SK-N-SH (cell line): ENCODE results near the gene EVC2. TPM values are rescaled to one million over a fixed set of nuclear protein-coding genes. Genes with fewer than 3 reads are reported as not detected.

Experiments used
- CTCF ChIA-PET: fragments of 300-600, 350-600 bp; formaldehyde crosslinking; extraction: SDS; loops from one replicate; lab custom pipeline; 2021; lab: Yijun Ruan, JAX
- POLR2A ChIA-PET: fragments of 350-600 bp; sonication (Branson Sonifier 250); formaldehyde crosslinking; extraction: SDS; loops from one replicate; lab custom pipeline; 2020; ENCODE audit warnings: antibody characterized with exemption, inconsistent platforms; lab: Yijun Ruan, JAX
- DNase-seq: peaks from one replicate; pipeline ENCODE4 v3.0.0; 2012
- H2AFZ ChIP-seq: fragments of 200-600 bp; sonication (generic); 2 replicates; pipeline ENCODE4 v1.8.1; 2016; ENCODE audit warnings: antibody characterized with exemption, mild to moderate bottlenecking, low read depth
- H3F3A ChIP-seq: fragments of 200-600 bp; sonication (generic); replicated peaks from 2 replicates; pipeline ENCODE3; 2016; ENCODE audit warnings: antibody characterized with exemption, mild to moderate bottlenecking; ENCODE audit not compliant: insufficient read depth
- H3K27ac ChIP-seq, 2 experiments: fragments of 200-500 bp in 1 of 2; fragments of 200-600 bp in 1 of 2; sonication (Bioruptor generic) in 1 of 2; sonication (generic), shearing (Covaris generic) in 1 of 2; 2 replicates each; pipeline versions ENCODE4 v1.5.1 to v1.6.1; 2014 to 2016; ENCODE audit warnings: low read depth in 2 of 2, inconsistent platforms in 1 of 2, low read length in 1 of 2, mild to moderate bottlenecking in 1 of 2, mixed read lengths in 1 of 2
- H3K27me3 ChIP-seq: fragments of 200-600 bp; sonication (generic), shearing (Covaris generic); 2 replicates; pipeline ENCODE4 v1.6.1; 2016; ENCODE audit warnings: mixed run types; ENCODE audit not compliant: insufficient read depth
- H3K36me3 ChIP-seq, 2 experiments: fragments of 200-500 bp in 1 of 2; fragments of 200-600 bp in 1 of 2; sonication (Bioruptor generic) in 1 of 2; sonication (generic) in 1 of 2; replicated peaks in 1 of 2; 2 replicates each; pipeline versions ENCODE3 to v1.5.1; 2014 to 2016; ENCODE audit warnings: low read length in 1 of 2, mild to moderate bottlenecking in 1 of 2; ENCODE audit not compliant: insufficient read depth in 2 of 2, control insufficient read depth in 1 of 2
- H3K4me1 ChIP-seq, 2 experiments: fragments of 200-500 bp in 1 of 2; fragments of 200-600 bp in 1 of 2; sonication (Bioruptor generic) in 1 of 2; sonication (generic), shearing (Covaris generic) in 1 of 2; 2 replicates each; pipeline versions ENCODE4 v1.5.1 to v1.6.1; 2014 to 2016; ENCODE audit warnings: low read depth in 1 of 2, low read length in 1 of 2, mixed run types in 1 of 2; ENCODE audit not compliant: insufficient read depth in 2 of 2, control insufficient read depth in 1 of 2
- H3K4me2 ChIP-seq: fragments of 200-600 bp; sonication (generic), shearing (Covaris generic); 2 replicates; pipeline ENCODE4 v1.6.1; 2017; ENCODE audit warnings: mixed run types
- H3K4me3 ChIP-seq, 2 experiments: fragments of 200-500 bp in 1 of 2; fragments of 200-600 bp in 1 of 2; sonication (Bioruptor generic) in 1 of 2; sonication (generic), shearing (Covaris generic) in 1 of 2; 2 replicates each; pipeline versions ENCODE4 v1.5.1 to v1.8.1; 2014 to 2016; ENCODE audit warnings: low read depth in 2 of 2, inconsistent platforms in 1 of 2, low read length in 1 of 2, mild to moderate bottlenecking in 1 of 2, mixed read lengths in 1 of 2, moderate library complexity in 1 of 2
- H3K79me2 ChIP-seq: fragments of 200-600 bp; sonication (generic); 2 replicates; pipeline ENCODE4 v1.8.1; 2017; ENCODE audit warnings: mild to moderate bottlenecking; ENCODE audit not compliant: insufficient read depth
- H3K9ac ChIP-seq: fragments of 200-600 bp; sonication (generic); 2 replicates; pipeline ENCODE4 v1.6.1; 2017; ENCODE audit warnings: mixed run types
- H3K9me2 ChIP-seq: fragments of 200-600 bp; sonication (generic); 2 replicates; pipeline ENCODE4 v1.6.1; 2017; ENCODE audit warnings: mixed run types
- H3K9me3 ChIP-seq: fragments of 200-600 bp; sonication (generic); 2 replicates; pipeline ENCODE4 v1.6.1; 2017; ENCODE audit warnings: mixed run types, mild to moderate bottlenecking, moderate library complexity
- H4K20me1 ChIP-seq: fragments of 200-600 bp; sonication (generic); 2 replicates; pipeline ENCODE4 v1.6.1; 2017; ENCODE audit warnings: mild to moderate bottlenecking, mixed run types; ENCODE audit not compliant: insufficient read depth
- FOXJ3 ChIP-seq: sonication (generic); formaldehyde crosslinking; IDR thresholded peaks from 2 replicates; pipeline ENCODE4 v1.5.1; 2020; ENCODE audit warnings: mild to moderate bottlenecking, missing genetic modification reagents
- FOXM1 ChIP-seq: IDR thresholded peaks from 2 replicates; pipeline ENCODE4 v1.4.0; 2012; ENCODE audit warnings: low read depth, mild to moderate bottlenecking
- JUND ChIP-seq: IDR thresholded peaks from 2 replicates; pipeline ENCODE4 v1.4.0; 2012
- MEF2A ChIP-seq: IDR thresholded peaks from 2 replicates; pipeline ENCODE4 v1.4.0; 2012; ENCODE audit warnings: low read depth, borderline replicate concordance
- NFIC ChIP-seq: IDR thresholded peaks from 2 replicates; pipeline ENCODE4 v1.4.0; 2012; ENCODE audit warnings: borderline replicate concordance
- RCOR1 ChIP-seq: fragments of 150-350 bp; IDR thresholded peaks from 2 replicates; pipeline ENCODE4 v1.6.1; 2017; ENCODE audit warnings: antibody characterized with exemption, low read length
- RXRA ChIP-seq: IDR thresholded peaks from 2 replicates; pipeline ENCODE4 v1.4.0; 2012; ENCODE audit warnings: low read depth, mild to moderate bottlenecking, borderline replicate concordance
- SIN3A ChIP-seq: IDR thresholded peaks from 2 replicates; pipeline ENCODE4 v1.6.1; 2012; ENCODE audit warnings: low read depth, mild to moderate bottlenecking, low read length, moderate library complexity, borderline replicate concordance
- SMC3 ChIP-seq: IDR thresholded peaks from 2 replicates; pipeline ENCODE4 v1.6.1; 2012; ENCODE audit warnings: low read depth, low read length, improper control_type of control experiment
- TEAD4 ChIP-seq: IDR thresholded peaks from 2 replicates; pipeline ENCODE4 v1.4.0; 2012; ENCODE audit warnings: mild to moderate bottlenecking, borderline replicate concordance; ENCODE audit not compliant: insufficient read depth
- WGBS: methylation state at CpG from one replicate; pipeline ENCODE4 v1.1.6; 2017; ENCODE audit warnings: low lambda C conversion rate; 5-methylcytosine and 5-hydroxymethylcytosine counted together
- polyA plus RNA-seq, 3 experiments: library from polyadenylated mRNA; depleted of rRNA; stranded (reverse); fragments of >200 nt; gene quantifications; 2 replicates each; pipeline ENCODE4 v1.2.3, GENCODE V29; 2012
- TF ChIP-seq, protein P1 (sequence below): IDR thresholded peaks from 2 replicates; pipeline ENCODE4; 2012
- TF ChIP-seq, protein P2 (sequence below): fragments of 200-600 bp; sonication (generic); IDR thresholded peaks from 2 replicates; pipeline ENCODE4 v1.6.1; 2017; ENCODE audit warnings: antibody characterized with exemption, mild to moderate bottlenecking, moderate library complexity
- TF ChIP-seq, protein P3 (sequence below): fragments of 150-350 bp; IDR thresholded peaks from 2 replicates; pipeline ENCODE4 v1.6.1; 2017; ENCODE audit warnings: antibody characterized with exemption, low read length, low read depth, borderline replicate concordance
- TF ChIP-seq, protein P4 (sequence below): IDR thresholded peaks from 2 replicates; pipeline ENCODE4 v1.4.0; 2012; ENCODE audit warnings: low read depth, borderline replicate concordance

Gene EVC2
- polyA plus RNA-seq, 1 of the 3 experiments (the other 2 are of a cell fraction) = not detected

DNA sequence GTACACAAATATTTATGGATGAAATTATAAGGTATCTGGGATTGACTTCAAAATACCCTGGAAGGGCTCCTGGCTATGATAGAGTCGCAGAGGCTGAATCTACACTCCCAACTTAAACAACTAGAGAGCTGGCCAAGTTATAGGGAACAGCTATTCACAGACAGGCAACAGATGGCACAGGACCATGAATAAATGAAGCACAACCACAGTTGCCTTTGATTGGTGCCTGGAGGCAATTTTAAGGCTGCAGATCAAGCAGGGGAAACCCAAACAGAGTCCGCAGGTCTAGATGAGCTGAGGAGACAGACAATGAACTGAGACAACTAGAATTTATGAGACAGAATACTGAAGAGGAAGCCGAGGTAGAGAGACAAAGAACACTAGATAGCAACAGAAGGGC is 155.9 kb downstream of the EVC2 start (continued):
- no peak for TF ChIP-seq RXRA
- no peak for TF ChIP-seq FOXJ3
- TF ChIP-seq TEAD4 = no peak

DNA sequence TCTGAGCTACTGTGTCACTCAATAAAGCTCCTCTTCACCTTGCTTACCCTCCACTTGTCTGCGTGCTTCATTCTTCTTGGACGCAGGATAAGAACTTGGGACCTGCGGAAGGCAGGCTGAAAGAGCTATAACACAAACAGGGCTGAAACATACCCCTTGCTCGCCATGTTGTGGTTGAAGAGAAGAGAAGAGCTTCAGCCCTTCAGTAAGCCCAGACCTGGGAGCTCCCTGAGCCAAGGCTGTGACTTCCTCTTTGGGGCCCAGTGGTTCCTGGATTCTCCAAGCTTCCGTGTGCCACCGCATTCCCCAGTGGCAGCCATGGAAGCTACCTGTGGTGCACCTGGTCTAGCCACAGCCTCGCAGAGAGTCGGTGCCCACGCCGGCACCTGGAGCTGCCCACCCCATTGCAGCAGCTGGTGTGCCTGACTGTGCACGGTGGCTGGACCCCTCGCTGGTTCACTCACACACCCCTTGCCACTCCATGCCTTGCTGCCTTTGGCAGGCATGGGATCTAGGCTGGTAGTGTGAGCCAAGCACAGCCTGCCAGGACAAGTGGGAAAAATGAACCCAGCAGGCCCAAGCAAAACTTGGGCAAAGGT is 160.6 kb downstream of the EVC2 start:
- CTCF ChIA-PET = no interaction called here
- H3K9me2 ChIP-seq = no peaks in the 10 kb centered on the region
- H3K9ac ChIP-seq = no peak overlapping the region

DNA sequence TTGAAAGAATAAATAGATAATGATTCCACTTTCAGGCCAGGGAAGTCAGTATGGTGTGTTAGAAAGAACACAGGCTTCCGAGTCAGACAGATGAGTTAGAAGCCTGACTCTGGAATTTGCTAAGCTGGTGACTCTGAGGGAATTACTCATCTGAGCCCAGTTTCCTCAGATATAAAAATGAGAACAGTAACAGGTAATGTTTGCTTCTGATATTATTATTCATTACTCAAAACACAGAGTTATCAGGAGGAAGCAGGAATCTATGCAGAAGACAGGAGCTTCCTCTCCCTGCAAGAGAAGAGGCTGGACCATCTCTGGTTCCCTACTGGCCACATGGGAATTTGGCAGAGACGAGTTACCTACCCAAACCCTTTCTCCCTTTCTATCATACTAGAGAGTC is 163.1 kb downstream of the EVC2 start:
- Histone ChIP-seq H3K27me3 (no peaks in the 10 kb centered on the region), H3F3A (no peaks in the 10 kb centered on the region), H3K9ac (no peak overlapping the region), H3K27ac (no peak overlapping the region), H2AFZ (no peak overlapping the region), H3K9me3 (no peaks in the 10 kb centered on the region), H3K4me1 (no peaks in the 10 kb centered on the region), H4K20me1 (no peaks in the 10 kb centered on the region)
- POLR2A ChIA-PET = interaction anchor here (0.7 kb wide), 1 partner anchor 88 kb away, joined by 3 read pairs; no protein-coding TSS in a partner anchor
- WGBS = 15% methylated on average over 2 of the region's 2 CpGs
- no peak for DNase-seq
- CTCF ChIA-PET = no interaction called here
- no peak for TF ChIP-seq SIN3A
- no peak for TF ChIP-seq FOXJ3
- no peak for TF ChIP-seq NFIC
- TF ChIP-seq, protein P1, sequence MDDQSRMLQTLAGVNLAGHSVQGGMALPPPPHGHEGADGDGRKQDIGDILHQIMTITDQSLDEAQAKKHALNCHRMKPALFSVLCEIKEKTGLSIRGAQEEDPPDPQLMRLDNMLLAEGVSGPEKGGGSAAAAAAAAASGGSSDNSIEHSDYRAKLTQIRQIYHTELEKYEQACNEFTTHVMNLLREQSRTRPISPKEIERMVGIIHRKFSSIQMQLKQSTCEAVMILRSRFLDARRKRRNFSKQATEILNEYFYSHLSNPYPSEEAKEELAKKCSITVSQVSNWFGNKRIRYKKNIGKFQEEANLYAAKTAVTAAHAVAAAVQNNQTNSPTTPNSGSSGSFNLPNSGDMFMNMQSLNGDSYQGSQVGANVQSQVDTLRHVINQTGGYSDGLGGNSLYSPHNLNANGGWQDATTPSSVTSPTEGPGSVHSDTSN = no peak
- TF ChIP-seq, protein P2, sequence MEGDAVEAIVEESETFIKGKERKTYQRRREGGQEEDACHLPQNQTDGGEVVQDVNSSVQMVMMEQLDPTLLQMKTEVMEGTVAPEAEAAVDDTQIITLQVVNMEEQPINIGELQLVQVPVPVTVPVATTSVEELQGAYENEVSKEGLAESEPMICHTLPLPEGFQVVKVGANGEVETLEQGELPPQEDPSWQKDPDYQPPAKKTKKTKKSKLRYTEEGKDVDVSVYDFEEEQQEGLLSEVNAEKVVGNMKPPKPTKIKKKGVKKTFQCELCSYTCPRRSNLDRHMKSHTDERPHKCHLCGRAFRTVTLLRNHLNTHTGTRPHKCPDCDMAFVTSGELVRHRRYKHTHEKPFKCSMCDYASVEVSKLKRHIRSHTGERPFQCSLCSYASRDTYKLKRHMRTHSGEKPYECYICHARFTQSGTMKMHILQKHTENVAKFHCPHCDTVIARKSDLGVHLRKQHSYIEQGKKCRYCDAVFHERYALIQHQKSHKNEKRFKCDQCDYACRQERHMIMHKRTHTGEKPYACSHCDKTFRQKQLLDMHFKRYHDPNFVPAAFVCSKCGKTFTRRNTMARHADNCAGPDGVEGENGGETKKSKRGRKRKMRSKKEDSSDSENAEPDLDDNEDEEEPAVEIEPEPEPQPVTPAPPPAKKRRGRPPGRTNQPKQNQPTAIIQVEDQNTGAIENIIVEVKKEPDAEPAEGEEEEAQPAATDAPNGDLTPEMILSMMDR = no peak
- TF ChIP-seq, protein P3, sequence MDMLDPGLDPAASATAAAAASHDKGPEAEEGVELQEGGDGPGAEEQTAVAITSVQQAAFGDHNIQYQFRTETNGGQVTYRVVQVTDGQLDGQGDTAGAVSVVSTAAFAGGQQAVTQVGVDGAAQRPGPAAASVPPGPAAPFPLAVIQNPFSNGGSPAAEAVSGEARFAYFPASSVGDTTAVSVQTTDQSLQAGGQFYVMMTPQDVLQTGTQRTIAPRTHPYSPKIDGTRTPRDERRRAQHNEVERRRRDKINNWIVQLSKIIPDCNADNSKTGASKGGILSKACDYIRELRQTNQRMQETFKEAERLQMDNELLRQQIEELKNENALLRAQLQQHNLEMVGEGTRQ = no peak
- no peak for TF ChIP-seq JUND
- TF ChIP-seq, all 33 proteins: peak for 0
- H3K36me3 ChIP-seq = no peaks in the 10 kb centered on the region
- H3K4me2 ChIP-seq = no peak overlapping the region
- no peak overlapping the region for H3K4me3 ChIP-seq
- no peaks in the 10 kb centered on the region for H3K9me2 ChIP-seq
- H3K79me2 ChIP-seq = no peaks in the 10 kb centered on the region

More for the DNA sequence above, 160.6 kb downstream of the EVC2 start:
- Histone ChIP-seq H3F3A (no peaks in the 10 kb centered on the region), H3K4me2 (no peak overlapping the region), H4K20me1 (no peaks in the 10 kb centered on the region), H3K4me1 (no peaks in the 10 kb centered on the region; a peak in 1 of 4 replicates), H3K4me3 (no peak overlapping the region), H3K27ac (no peak overlapping the region), H2AFZ (no peak overlapping the region), H3K27me3 (no peaks in the 10 kb centered on the region), H3K9me3 (no peaks in the 10 kb centered on the region), H3K36me3 (no peaks in the 10 kb centered on the region), H3K79me2 (no peaks in the 10 kb centered on the region)
- no peak for DNase-seq
- TF ChIP-seq TEAD4 (no peak), FOXJ3 (no peak), MEF2A (no peak), FOXM1 (no peak), SMC3 (no peak), RCOR1 (no peak), NFIC (no peak)
- TF ChIP-seq, protein P4, sequence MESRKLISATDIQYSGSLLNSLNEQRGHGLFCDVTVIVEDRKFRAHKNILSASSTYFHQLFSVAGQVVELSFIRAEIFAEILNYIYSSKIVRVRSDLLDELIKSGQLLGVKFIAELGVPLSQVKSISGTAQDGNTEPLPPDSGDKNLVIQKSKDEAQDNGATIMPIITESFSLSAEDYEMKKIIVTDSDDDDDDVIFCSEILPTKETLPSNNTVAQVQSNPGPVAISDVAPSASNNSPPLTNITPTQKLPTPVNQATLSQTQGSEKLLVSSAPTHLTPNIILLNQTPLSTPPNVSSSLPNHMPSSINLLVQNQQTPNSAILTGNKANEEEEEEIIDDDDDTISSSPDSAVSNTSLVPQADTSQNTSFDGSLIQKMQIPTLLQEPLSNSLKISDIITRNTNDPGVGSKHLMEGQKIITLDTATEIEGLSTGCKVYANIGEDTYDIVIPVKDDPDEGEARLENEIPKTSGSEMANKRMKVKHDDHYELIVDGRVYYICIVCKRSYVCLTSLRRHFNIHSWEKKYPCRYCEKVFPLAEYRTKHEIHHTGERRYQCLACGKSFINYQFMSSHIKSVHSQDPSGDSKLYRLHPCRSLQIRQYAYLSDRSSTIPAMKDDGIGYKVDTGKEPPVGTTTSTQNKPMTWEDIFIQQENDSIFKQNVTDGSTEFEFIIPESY = no peak
- 31% methylated on average over 8 of the region's 12 CpGs for WGBS
- POLR2A ChIA-PET = no interaction called here
